Stimulated activated CD4-positive, alpha-beta T cell treated with anti-CD3 and anti-CD28 coated beads, Interleukin-4, amount 100 ng/mL, for 4 hours (primary cell): ENCODE results near the gene RASSF4.

Source experiments
- DNase-seq, 2 experiments: peaks; one replicate each; pipeline ENCODE4 v3.0.0-alpha.2; 2020

RASSF4 gene

DNA sequence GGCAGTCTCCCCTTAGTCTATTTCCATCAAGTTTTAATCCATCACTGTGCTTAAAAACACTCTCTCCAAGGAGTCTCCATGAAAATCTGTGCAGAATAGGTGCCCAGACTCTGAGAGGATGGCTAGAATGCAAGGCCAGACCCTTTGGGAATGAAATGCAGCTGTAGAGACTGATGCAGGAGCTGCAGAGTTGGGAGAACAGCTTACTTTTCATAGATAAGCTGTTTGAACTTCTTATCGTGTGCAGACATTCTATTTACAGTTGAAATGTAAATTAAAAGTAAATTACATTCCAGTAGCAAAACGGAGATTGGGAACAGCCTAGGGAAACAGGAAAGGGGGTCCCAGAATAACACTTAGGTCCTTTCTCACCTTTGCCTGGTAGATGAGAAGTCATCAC, 56.0 kb downstream of the RASSF4 start:
- no peak for DNase-seq

DNA sequence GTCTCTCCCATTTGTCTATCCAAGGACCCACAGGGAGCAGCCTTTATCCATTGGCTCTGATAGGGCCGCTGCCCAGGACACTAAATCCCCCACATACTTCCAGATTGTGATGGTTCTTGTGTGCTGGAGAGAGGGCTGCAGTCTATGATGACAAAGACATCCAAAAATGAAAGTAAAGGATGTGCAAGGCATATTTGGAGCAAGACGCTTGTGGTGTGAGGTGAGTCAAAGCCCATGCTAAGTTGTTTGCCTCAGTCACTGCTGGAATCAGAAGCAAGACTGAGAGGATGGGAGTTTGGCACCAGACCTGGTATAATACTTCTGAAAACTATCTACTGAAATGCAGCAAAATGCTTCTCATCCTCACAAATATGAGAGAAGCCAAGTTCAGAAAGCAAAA, 63.8 kb downstream of the RASSF4 start:
- DNase-seq, result no peak

DNA sequence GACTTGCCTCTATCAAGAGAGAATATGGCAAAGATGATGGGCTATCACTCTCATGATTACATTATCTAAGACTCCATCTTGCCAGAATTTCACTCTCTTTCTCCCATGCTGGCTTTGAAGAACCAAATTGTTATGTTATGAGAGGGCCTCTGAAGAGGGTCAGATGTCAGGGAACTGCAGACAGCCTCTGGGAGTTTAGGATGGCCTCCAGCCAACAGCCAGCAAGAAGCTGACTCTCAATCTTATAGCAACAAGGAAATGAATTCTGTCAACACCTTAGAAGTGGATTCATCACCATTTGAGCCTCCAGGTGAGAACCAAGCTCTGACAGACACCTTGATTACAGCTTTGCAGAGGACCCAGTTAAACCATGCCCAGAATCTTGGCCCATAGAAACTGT, 74.7 kb downstream of the RASSF4 start:
- no peak for DNase-seq

DNA sequence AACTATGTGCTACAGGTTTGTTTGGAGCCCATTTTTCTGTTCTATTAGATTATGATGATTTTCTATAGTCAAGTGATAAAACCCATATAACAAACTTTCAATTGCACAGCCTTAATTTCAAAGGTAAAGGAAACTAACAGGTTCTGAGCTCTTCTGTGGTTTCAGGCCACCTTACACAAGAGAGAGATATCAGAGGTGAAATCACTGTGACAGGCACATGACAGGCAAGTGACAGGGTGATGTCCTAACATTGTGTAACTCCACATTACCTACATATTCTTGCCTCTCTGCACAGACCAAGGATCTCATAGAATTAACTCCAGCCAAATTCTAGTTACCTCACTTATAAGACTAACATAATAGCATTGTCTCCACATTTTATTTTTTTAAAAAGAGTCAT, 76.1 kb downstream of the RASSF4 start:
- no peak for DNase-seq

DNA sequence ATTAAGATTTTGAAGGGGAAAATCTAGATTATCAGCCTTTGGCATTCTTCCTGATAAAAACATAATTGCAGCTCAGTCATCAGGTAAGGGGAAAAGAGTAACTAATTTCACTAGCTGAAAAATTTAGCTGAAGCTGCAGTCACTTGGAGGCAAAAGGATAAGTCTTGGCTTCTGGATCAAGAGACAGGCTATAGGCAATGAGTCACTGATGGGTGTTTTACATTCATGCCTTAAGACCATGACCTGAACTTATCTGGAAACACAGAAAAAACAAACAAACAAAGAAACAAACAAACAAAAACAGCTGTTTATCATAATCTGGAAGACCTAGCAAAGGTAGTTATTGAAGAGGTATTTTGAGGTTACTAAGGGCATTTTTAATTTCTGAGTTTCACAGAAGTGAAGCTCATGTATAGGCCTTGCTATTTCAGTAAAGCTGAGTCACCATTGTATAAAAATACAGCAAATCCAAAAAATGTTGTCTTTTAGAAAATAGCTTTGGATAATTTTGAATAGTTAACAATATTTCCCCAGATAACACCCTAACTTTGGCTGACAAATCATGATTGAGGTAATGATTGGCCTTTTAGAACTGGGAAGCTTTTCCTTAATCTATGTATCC, 81.4 kb downstream of the RASSF4 start:
- no peak for DNase-seq

DNA sequence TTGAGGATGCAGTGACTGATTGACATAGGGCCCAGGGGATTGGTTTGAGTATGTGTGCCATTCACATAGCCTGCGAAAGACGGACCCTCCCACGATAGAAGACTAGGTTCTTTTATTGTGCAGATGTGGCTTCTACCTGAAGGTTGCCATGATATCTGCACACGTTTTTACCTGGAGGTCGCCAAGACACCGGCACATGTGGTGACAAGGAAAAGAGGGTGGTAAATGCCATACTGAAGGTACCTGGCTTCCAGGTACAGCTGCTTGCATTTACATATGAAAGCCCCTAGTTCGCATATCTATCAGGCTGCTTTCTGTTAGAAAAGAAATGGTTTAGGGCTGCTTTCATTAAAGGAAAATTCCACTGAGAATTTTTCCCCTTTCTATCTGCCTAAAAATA, 84.7 kb downstream of the RASSF4 start:
- no peak for DNase-seq
